ENCODE measurements around the gene MBNL2.

DNA sequence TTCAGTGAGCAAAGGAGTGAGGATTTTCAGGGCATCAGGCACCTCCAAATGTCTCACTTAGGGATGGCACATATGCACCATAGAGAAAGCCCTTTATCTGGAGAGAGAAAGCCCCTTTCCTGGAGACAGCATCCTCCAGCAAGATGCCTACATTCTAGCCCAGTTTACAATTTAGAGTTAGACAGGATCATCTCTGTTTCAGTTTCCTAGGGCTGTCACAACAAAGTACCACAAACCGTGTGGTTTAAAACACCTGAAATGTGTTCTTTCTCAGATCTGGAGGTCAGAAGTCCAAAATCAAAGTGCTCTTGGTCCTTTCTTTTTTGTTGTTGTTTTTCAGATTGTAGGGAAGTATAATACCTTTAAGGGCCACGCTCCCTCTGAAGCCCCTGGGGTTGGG is 61.8 kb downstream of the MBNL2 start:
- TF ChIP-seq EZH2phosphoT487 (IDR thresholded peaks at IDR 0.05; ENCODE audit: borderline replicate concordance, low read length): no peak
- TF ChIP-seq, protein P1, sequence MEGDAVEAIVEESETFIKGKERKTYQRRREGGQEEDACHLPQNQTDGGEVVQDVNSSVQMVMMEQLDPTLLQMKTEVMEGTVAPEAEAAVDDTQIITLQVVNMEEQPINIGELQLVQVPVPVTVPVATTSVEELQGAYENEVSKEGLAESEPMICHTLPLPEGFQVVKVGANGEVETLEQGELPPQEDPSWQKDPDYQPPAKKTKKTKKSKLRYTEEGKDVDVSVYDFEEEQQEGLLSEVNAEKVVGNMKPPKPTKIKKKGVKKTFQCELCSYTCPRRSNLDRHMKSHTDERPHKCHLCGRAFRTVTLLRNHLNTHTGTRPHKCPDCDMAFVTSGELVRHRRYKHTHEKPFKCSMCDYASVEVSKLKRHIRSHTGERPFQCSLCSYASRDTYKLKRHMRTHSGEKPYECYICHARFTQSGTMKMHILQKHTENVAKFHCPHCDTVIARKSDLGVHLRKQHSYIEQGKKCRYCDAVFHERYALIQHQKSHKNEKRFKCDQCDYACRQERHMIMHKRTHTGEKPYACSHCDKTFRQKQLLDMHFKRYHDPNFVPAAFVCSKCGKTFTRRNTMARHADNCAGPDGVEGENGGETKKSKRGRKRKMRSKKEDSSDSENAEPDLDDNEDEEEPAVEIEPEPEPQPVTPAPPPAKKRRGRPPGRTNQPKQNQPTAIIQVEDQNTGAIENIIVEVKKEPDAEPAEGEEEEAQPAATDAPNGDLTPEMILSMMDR (conservative IDR thresholded peaks at IDR 0.05; ENCODE audit: low read depth, low read length): no peak

Measured in PC-3 (cell line).